H9 (cell line): ENCODE measurements around the gene QRICH2. TPM values are rescaled to one million over a fixed set of nuclear protein-coding genes. Genes with fewer than 3 reads are reported as not detected.

ENCODE experiments used
- DNase-seq: peaks from one replicate; pipeline ENCODE4 v3.0.0-alpha.2; 2017
- H2AFZ ChIP-seq: one replicate; pipeline ENCODE4 v1.6.1; 2013; ENCODE audit warnings: mild to moderate bottlenecking, low read length, control low read depth, moderate library complexity
- H2AK5ac ChIP-seq: 2 replicates; pipeline ENCODE4 v1.6.1; 2013; ENCODE audit warnings: low read length, control low read depth, mixed read lengths; ENCODE audit not compliant: insufficient read length
- H2BK120ac ChIP-seq: one replicate; pipeline ENCODE4 v1.6.1; 2013; ENCODE audit warnings: low read depth, mild to moderate bottlenecking, low read length, control low read depth, inconsistent platforms; ENCODE audit not compliant: poor library complexity, severe bottlenecking
- H2BK12ac ChIP-seq: 2 replicates; pipeline ENCODE4 v1.6.1; 2013; ENCODE audit warnings: low read length, control low read depth, mixed read lengths, low read depth; ENCODE audit not compliant: insufficient read length
- H2BK15ac ChIP-seq: 2 replicates; pipeline ENCODE4 v1.6.1; 2013; ENCODE audit warnings: low read depth, low read length, control low read depth
- H2BK20ac ChIP-seq: one replicate; pipeline ENCODE4 v1.6.1; 2013; ENCODE audit warnings: low read depth, mild to moderate bottlenecking, low read length, control low read depth, inconsistent platforms; ENCODE audit not compliant: poor library complexity, severe bottlenecking
- H2BK5ac ChIP-seq: 2 replicates; pipeline ENCODE4 v1.6.1; 2013; ENCODE audit warnings: low read length, control low read depth, mixed read lengths; ENCODE audit not compliant: insufficient read length
- H3K14ac ChIP-seq: 2 replicates; pipeline ENCODE4 v1.6.1; 2013; ENCODE audit warnings: low read length, control low read depth; ENCODE audit not compliant: insufficient read depth
- H3K18ac ChIP-seq: 2 replicates; pipeline ENCODE4 v1.6.1; 2013; ENCODE audit warnings: low read depth, mild to moderate bottlenecking, mixed read lengths, low read length, control low read depth; ENCODE audit not compliant: insufficient read length
- H3K23ac ChIP-seq: 2 replicates; pipeline ENCODE4 v1.6.1; 2013; ENCODE audit warnings: low read length, control low read depth, mixed read lengths, low read depth; ENCODE audit not compliant: insufficient read length
- H3K23me2 ChIP-seq: 2 replicates; pipeline ENCODE4 v1.6.1; 2013; ENCODE audit warnings: low read depth, mild to moderate bottlenecking, mixed read lengths, low read length, control low read depth; ENCODE audit not compliant: insufficient read length, poor library complexity, severe bottlenecking
- H3K27ac ChIP-seq: 2 replicates; pipeline ENCODE4 v1.5.1; 2013; ENCODE audit warnings: low read length, control low read depth, mixed read lengths, low read depth; ENCODE audit not compliant: insufficient read length
- H3K27me3 ChIP-seq: 2 replicates; pipeline ENCODE4 v1.6.1; 2013; ENCODE audit warnings: low read length, control low read depth, inconsistent platforms; ENCODE audit not compliant: insufficient read depth
- H3K4ac ChIP-seq: 2 replicates; pipeline ENCODE4 v1.6.1; 2013; ENCODE audit warnings: low read depth, mild to moderate bottlenecking, control low read depth, inconsistent platforms, low read length, moderate library complexity
- H3K4me1 ChIP-seq: 2 replicates; pipeline ENCODE4 v1.6.1; 2013; ENCODE audit warnings: low read length, control low read depth, inconsistent platforms; ENCODE audit not compliant: insufficient read depth
- H3K4me2 ChIP-seq: 2 replicates; pipeline ENCODE4 v1.6.1; 2013; ENCODE audit warnings: low read length, control low read depth, mixed read lengths; ENCODE audit not compliant: insufficient read length, insufficient read depth
- H3K56ac ChIP-seq: 2 replicates; pipeline ENCODE4 v1.6.1; 2013; ENCODE audit warnings: low read depth, mild to moderate bottlenecking, mixed read lengths, low read length, control low read depth; ENCODE audit not compliant: insufficient read length
- H3K79me1 ChIP-seq: 2 replicates; pipeline ENCODE4 v1.6.1; 2013; ENCODE audit warnings: low read depth, mild to moderate bottlenecking, moderate library complexity, low read length, control low read depth, inconsistent platforms; ENCODE audit not compliant: insufficient read depth, poor library complexity, severe bottlenecking
- H3K79me2 ChIP-seq: 2 replicates; pipeline ENCODE4 v1.6.1; 2013; ENCODE audit warnings: low read length, control low read depth, inconsistent platforms; ENCODE audit not compliant: insufficient read depth
- H3K9ac ChIP-seq: 2 replicates; pipeline ENCODE4 v1.6.1; 2013; ENCODE audit warnings: low read length, control low read depth, mixed read lengths; ENCODE audit not compliant: insufficient read length; ENCODE audit errors: extremely low read depth
- H3K9me3 ChIP-seq: one replicate; pipeline ENCODE4 v1.6.1; 2013; ENCODE audit warnings: low read depth, low read length, inconsistent platforms; ENCODE audit not compliant: control insufficient read depth
- H3T11ph ChIP-seq: one replicate; pipeline ENCODE4 v1.6.1; 2013; ENCODE audit warnings: mild to moderate bottlenecking, low read length, control low read depth, inconsistent platforms
- H4K20me1 ChIP-seq: one replicate; pipeline ENCODE4 v1.6.1; 2013; ENCODE audit not compliant: control insufficient read depth, insufficient read length, insufficient read depth
- H4K5ac ChIP-seq: 2 replicates; pipeline ENCODE4 v1.6.1; 2013; ENCODE audit warnings: low read depth, mild to moderate bottlenecking, mixed read lengths, low read length, control low read depth; ENCODE audit not compliant: insufficient read length
- H4K8ac ChIP-seq: replicated peaks from 2 replicates; pipeline ENCODE4 v1.6.1; 2013; ENCODE audit warnings: low read length, control low read depth, mixed read lengths, low read depth; ENCODE audit not compliant: insufficient read length
- H4K91ac ChIP-seq: 2 replicates; pipeline ENCODE4 v1.6.1; 2013; ENCODE audit warnings: low read depth, mild to moderate bottlenecking, moderate library complexity, mixed read lengths, low read length, control low read depth; ENCODE audit not compliant: insufficient read length
- H3K27ac Mint-ChIP-seq, 3 experiments: 2 replicates in 2 of 3; 3 replicates in 1 of 3; pipeline ENCODE4 v1.8.0; 2020 to 2021; ENCODE audit warnings: mixed read lengths in 3 of 3, mild to moderate bottlenecking in 1 of 3, moderate library complexity in 1 of 3
- H3K27me3 Mint-ChIP-seq: 2 replicates; pipeline ENCODE4 v1.8.0; 2021; ENCODE audit warnings: low read depth, mild to moderate bottlenecking, moderate library complexity, mixed read lengths
- H3K36me3 Mint-ChIP-seq, 3 experiments: 2 replicates in 2 of 3; 3 replicates in 1 of 3; pipeline ENCODE4 v1.8.0; 2020 to 2021; ENCODE audit warnings: low read depth in 3 of 3, mixed read lengths in 3 of 3; ENCODE audit not compliant: insufficient read depth in 1 of 3
- H3K4me1 Mint-ChIP-seq, 2 experiments: 2 replicates each; pipeline ENCODE4 v1.8.0; 2020; ENCODE audit warnings: mixed read lengths in 2 of 2
- H3K4me3 Mint-ChIP-seq, 2 experiments: 2 replicates in 1 of 2; 3 replicates in 1 of 2; pipeline ENCODE4 v1.8.0; 2020 to 2021; ENCODE audit warnings: mild to moderate bottlenecking in 2 of 2, mixed read lengths in 2 of 2, moderate library complexity in 1 of 2
- H3K9me3 Mint-ChIP-seq, 2 experiments: 2 replicates in 1 of 2; 3 replicates in 1 of 2; pipeline ENCODE4 v1.8.0; 2020; ENCODE audit warnings: mild to moderate bottlenecking in 2 of 2, mixed read lengths in 2 of 2, moderate library complexity in 1 of 2
- WGBS: extraction: QIAGEN DNeasy Blood & Tissue Kit; methylation state at CpG from one replicate; pipeline ENCODE4 v1.1.7; 2013; ENCODE audit warnings: missing lambda C conversion rate, low lambda C conversion rate, mixed read lengths; ENCODE audit not compliant: insufficient read length; ENCODE audit errors: extremely low coverage; 5-methylcytosine and 5-hydroxymethylcytosine counted together
- total RNA-seq: library from RNA; stranded (reverse); gene quantifications from 2 replicates; pipeline ENCODE4 v1.2.1, GENCODE V29; 2021
- TF ChIP-seq, protein P1 (sequence below): fragments of 200-600 bp; sonication (generic); conservative IDR thresholded peaks from 3 replicates; pipeline ENCODE4 v1.8.0; 2021; ENCODE audit warnings: antibody characterized with exemption, mild to moderate bottlenecking

Gene QRICH2
- total RNA-seq, 1 experiment from 2014 or later = 3.2 TPM

DNA sequence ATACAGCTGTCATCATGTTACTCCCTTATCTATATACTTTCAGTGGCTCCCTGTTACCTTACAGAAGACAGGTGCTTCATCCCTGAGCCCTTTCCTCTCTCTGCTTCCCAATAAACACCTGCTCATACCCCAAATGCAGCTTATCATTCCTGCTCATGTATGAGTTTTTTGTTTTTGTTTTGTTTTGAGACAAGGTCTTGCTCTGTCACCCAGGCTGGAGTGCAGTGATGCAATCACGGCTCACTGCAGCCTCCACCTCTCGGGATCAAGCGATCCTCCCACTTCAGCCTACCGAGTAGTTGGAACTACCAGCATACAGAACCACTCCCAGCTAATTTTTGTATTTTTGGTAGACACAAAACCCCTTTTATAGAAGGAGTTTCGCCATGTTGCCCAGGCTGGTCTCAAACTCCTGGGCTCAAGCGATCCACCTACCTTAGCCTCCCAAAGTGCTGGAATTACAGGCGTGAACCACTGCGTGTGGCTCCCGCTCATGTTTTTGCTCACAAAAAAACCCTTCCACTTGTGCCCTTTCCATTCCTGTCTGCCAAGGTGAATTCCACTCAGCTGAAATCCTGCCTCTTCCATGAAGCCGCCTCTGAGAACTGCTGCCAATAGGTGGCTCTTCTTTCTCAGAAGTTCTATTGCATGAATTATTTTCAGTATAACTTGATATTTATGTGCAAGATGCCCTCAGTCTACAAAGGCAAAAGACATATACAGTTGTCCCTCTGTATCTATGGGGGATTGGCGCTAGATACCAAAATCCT, 59.9 kb downstream of the QRICH2 start:
- Mint-ChIP-seq H3K27ac (no peak overlapping the region), H3K4me3 (no peak overlapping the region), H3K4me1 (peaks cover 8 to 11% of the 10 kb centered on the region in 2 experiments), H3K9me3 (no peaks in the 10 kb centered on the region), H3K27me3 (peaks cover 17% of the 10 kb centered on the region), H3K36me3 (no peaks in the 10 kb centered on the region)
- no peaks in the 10 kb centered on the region for H3K23me2 ChIP-seq
- no peaks in the 10 kb centered on the region for H3K27me3 ChIP-seq
- H2BK5ac ChIP-seq = no peak overlapping the region
- TF ChIP-seq, protein P1, sequence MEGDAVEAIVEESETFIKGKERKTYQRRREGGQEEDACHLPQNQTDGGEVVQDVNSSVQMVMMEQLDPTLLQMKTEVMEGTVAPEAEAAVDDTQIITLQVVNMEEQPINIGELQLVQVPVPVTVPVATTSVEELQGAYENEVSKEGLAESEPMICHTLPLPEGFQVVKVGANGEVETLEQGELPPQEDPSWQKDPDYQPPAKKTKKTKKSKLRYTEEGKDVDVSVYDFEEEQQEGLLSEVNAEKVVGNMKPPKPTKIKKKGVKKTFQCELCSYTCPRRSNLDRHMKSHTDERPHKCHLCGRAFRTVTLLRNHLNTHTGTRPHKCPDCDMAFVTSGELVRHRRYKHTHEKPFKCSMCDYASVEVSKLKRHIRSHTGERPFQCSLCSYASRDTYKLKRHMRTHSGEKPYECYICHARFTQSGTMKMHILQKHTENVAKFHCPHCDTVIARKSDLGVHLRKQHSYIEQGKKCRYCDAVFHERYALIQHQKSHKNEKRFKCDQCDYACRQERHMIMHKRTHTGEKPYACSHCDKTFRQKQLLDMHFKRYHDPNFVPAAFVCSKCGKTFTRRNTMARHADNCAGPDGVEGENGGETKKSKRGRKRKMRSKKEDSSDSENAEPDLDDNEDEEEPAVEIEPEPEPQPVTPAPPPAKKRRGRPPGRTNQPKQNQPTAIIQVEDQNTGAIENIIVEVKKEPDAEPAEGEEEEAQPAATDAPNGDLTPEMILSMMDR = no peak
- no peak overlapping the region for H4K91ac ChIP-seq
- no peaks in the 10 kb centered on the region for H4K20me1 ChIP-seq
- no CpG with 5 or more reads among the region's 11 CpGs for WGBS
- H4K5ac ChIP-seq = no peak overlapping the region
- no peak overlapping the region for H3K14ac ChIP-seq
- no peaks in the 10 kb centered on the region for H3K4me1 ChIP-seq
- no peak overlapping the region for H3T11ph ChIP-seq
- no peaks in the 10 kb centered on the region for H3K79me1 ChIP-seq
- H3K23ac ChIP-seq = no peak overlapping the region
- H3K9ac ChIP-seq = no peak overlapping the region
- no peak overlapping the region for H2BK120ac ChIP-seq
- no peak overlapping the region for H3K27ac ChIP-seq
- no peak overlapping the region for H2AK5ac ChIP-seq
- no peaks in the 10 kb centered on the region for H3K9me3 ChIP-seq
- no peak overlapping the region for H2BK20ac ChIP-seq
- no peak overlapping the region for H3K18ac ChIP-seq
- H2BK15ac ChIP-seq = no peak overlapping the region
- H3K4ac ChIP-seq = no peak overlapping the region
- no peaks in the 10 kb centered on the region for H3K79me2 ChIP-seq
- no peak overlapping the region for H2BK12ac ChIP-seq
- no peak overlapping the region for H3K4me2 ChIP-seq
- no peak overlapping the region for H2AFZ ChIP-seq
- no peak overlapping the region for H4K8ac ChIP-seq
- H3K56ac ChIP-seq = no peak overlapping the region
- DNase-seq = no peak
